Ishikawa (cell line): ENCODE measurements around the gene TAL1.

Experiments used
- EP300 ChIP-seq: IDR thresholded peaks from 2 replicates; pipeline ENCODE4 v1.6.1; 2012; ENCODE audit warnings: borderline replicate concordance
- FOXM1 ChIP-seq: IDR thresholded peaks from 2 replicates; pipeline ENCODE4 v1.6.1; 2012; ENCODE audit warnings: low read depth, borderline replicate concordance
- MAX ChIP-seq: IDR thresholded peaks from 2 replicates; pipeline ENCODE4 v1.6.1; 2012
- NFIC ChIP-seq: IDR thresholded peaks from 2 replicates; pipeline ENCODE4 v1.6.1; 2012
- RAD21 ChIP-seq: IDR thresholded peaks from 2 replicates; pipeline ENCODE4 v1.6.1; 2012; ENCODE audit warnings: low read depth
- REST ChIP-seq: IDR thresholded peaks from 2 replicates; pipeline ENCODE4 v1.6.1; 2012; ENCODE audit warnings: low read depth, mild to moderate bottlenecking
- ZBTB7A ChIP-seq: IDR thresholded peaks from 2 replicates; pipeline ENCODE4 v1.6.1; 2012; ENCODE audit warnings: low read depth

GRCh38 chr1:47184822-47185677 lies 47.0 kb downstream of the TAL1 start:
- TF ChIP-seq MAX (no peak), RAD21 (no peak), EP300 (no peak), REST (no peak), FOXM1 (no peak), ZBTB7A (no peak), NFIC (no peak)
